ENCODE measurements around the gene PTH2R.
"Not testable (repeated sequence)": the region's sequence is repeated elsewhere in the genome, so short reads cannot be mapped to it uniquely, and the experiment has no call there.

The PTH2R gene, protein sequence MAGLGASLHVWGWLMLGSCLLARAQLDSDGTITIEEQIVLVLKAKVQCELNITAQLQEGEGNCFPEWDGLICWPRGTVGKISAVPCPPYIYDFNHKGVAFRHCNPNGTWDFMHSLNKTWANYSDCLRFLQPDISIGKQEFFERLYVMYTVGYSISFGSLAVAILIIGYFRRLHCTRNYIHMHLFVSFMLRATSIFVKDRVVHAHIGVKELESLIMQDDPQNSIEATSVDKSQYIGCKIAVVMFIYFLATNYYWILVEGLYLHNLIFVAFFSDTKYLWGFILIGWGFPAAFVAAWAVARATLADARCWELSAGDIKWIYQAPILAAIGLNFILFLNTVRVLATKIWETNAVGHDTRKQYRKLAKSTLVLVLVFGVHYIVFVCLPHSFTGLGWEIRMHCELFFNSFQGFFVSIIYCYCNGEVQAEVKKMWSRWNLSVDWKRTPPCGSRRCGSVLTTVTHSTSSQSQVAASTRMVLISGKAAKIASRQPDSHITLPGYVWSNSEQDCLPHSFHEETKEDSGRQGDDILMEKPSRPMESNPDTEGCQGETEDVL

DNA sequence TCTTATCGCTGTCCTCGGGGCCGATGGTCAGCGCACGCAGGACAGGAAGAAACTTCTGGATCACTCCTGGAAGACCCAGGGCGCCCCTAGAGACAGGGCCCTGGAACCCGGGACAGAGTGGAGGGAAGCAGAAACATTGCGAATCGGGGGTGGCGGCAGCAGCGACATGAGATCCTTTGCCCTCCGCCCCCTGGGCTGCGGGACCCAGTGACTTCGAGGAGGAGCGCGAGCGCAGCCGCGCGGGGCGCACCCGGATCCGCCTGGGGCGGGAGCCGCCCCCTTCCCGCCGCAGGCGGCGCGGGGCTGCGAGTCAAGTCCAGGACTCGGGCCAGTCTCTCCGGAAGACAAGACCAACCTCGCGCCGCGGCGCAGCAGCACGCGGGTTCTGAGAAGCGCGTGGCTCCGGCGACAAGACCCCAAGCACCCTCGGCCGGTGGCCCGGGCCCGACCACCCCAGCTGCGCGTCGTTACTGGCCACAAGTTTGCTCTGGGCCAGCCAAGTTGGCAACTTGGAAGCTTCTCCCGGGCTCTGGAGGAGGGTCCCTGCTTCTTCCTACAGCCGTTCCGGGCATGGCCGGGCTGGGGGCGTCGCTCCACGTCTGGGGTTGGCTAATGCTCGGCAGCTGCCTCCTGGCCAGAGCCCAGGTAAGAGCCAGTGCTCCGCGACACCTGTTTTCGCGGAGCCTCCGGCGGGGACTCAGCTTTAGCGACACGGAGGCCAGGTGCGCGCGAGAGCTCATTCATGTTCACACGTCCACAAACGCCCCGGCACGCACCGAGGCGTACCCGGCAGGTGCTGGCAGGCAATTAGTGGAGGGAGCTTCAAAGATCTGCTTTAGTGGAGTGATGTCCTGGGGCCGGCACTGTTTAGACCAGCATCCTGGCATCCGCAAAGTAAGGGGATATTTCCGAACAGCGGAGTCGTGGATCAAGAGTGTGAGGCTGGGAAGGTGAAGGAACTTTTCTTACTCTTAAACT lies at the start of gene PTH2R:
Gene PTH2R, plus strand, starts transcription at position 319 of the 978 bp plus-strand sequence. Its CDS starts 252 bp downstream, at position 571.
- DNase-seq (ENCODE audit: low spot score): no peak

DNA sequence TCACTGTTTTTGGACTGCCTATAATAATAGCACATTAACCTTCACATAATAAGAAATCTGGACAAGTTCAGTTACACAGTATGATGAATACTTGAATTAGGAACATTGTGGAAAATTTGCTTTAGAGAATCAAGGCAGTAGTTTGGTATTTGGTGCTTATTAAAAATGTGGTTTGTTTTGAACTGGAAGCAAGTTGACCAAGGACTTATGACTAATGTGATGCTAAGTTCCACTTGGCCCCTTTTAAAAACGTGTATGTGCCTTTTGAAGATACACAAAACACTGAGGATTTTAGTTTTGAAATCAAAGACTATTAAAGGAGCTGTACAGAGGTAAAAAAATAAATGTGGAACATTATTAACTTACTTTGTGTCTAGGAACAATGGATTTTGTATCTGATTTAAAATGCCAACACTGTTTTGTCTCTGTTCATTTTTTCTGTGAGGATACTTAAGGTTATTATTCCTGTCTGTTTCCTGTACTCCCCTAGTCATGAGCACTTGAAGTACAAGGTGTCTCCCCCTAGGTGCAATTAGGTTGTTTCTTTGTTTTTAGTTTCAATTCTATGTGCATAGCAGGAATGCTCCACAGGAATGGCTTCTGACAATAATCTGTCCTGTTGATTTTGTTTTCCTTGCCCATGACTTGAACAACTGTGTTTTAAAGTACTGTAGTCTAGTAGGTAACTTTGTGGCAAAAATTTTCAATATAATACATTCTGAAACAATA lies 49.6 kb upstream of the PTH2R start:
- no peak for DNase-seq (ENCODE audit: low spot score)

DNA sequence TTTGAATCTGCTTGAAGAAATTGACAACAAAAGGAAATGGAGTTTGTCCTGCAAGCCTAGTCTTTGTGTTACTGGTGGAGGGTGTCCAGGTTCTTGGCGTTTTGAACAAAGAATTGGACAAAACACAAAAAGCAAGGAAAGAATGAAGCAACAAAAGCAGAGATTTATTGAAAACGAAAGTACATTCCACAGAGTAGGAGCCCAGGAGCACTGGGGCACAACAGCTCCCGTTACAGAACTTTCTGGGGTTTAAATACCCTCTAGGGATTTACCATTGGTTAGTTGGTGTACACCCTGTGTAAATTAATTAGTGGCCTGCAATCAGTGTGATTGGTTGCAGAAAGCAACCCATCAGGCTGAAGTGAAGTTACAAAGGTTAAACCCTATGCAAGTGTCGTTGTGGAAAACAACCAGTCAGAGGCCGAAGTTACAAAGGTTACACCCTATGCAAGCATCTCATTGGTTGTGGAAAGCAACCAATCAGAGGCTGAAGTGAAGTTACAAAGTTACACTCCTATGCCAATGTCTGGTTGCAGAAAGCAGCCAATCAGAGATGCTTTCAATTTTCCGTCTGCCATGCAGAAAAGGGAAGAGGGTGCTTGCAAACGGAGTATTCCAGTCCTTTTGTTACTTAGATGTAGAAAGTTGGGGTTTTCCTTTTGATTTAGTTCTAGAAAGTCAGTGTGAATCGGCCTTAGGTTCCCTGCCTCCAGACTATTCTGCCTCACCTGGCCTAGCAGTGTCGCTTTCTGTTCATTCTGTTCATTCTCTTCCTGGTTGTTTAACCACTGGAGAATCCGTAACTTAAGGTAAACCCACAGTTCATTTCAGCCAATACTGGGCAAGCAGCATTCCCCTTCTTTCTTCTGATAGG lies 47.6 kb upstream of the PTH2R start:
- DNase-seq (ENCODE audit: low spot score): no peak

DNA sequence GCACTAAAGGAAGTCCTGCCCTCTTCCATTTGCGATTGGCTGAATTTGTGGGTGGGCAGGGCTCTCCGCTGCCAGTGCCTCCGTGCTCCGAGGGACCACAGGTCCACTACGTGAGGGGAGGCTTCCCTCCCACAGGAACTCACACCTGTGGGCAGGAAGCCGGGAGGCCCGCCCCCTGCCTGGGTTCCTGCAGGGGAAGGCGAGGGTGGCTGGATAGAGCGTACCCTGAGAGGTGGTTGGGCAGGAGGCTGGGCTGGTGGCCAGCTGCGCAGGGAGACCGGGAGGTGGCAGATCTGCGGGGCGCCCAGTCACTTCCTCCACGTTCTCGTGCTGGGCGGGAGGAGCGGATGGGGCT lies 47.0 kb upstream of the PTH2R start:
- no peak for DNase-seq (ENCODE audit: low spot score)

DNA sequence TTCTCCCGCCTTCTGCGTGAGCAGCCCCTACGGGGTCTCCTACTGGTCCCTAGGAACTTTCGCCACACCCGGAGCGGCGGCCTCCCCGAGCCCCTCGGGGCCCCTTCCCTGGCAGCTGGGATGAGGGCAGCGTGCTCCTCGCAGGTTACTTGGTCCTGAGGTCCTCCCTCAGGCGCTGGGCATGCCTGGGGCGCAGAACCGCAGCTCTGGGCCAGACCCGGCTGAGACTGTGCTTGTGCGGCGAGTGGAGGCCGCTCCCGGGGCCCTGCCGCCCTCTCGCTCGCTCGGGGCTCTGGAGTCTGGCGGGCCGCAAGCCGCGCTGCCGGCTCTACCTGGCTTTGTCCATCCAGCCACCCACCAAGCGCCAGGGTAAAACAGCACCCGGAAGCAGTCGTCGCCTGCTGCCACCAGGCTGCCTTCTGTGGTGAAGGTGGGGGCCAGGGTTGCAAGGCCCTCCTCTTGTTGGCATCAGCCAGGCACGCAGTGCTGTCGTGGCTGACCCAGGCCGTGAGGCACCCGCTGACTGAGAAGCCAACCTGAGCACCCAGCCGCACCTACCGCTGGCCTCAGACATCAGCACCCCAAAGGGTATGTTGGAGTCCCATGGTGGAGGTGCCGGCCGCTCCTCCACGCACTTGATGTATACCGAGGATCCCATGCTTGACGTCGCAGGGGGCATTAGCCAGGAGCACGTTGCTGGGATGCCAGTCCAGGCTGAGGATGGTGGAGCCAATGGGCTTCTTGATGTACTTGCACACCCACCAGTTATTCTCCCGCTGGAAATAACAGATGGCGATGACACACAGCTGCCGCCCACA lies 46.1 kb upstream of the PTH2R start:
- DNase-seq (ENCODE audit: low spot score): no peak

DNA sequence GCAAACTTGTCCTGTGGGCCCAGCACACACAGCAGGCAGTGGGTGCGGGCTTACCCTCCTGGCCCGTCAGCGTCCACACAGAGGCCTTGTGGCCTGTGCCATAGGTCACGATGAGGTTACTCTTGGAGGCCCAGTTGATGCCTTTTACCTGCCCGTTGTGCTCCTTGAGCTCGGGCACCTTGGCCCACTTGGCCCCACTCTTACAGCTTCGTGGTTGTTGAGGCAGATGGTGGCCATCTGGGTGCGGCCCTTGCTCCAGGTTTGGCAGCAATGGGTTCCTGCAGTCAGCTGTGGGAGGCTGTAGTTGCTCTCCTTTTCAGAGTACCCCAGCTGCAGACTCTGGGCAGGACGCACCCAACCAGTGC lies 45.5 kb upstream of the PTH2R start:
- DNase-seq (ENCODE audit: low spot score): no peak

DNA sequence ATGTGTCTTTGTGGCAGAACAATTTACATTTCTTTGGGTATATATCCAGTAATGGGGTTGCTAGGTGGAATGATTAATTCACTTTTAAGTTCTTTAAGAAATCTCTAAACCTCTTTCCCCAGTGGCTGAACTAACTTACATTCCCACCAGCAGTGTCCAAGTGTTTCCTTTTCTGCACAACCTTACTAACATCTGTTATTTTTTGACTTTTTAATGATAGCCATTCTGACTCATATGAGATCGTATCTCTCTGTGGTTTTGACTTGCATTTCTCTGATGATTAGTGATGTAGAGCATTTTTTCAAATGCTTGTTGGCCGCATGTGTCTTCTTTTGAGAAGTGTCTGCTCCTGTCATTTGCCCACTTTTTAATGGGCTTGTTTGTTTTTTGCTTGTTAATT lies 43.1 kb upstream of the PTH2R start:
- peak; percentile 44 for DNase-seq (ENCODE audit: low spot score)

DNA sequence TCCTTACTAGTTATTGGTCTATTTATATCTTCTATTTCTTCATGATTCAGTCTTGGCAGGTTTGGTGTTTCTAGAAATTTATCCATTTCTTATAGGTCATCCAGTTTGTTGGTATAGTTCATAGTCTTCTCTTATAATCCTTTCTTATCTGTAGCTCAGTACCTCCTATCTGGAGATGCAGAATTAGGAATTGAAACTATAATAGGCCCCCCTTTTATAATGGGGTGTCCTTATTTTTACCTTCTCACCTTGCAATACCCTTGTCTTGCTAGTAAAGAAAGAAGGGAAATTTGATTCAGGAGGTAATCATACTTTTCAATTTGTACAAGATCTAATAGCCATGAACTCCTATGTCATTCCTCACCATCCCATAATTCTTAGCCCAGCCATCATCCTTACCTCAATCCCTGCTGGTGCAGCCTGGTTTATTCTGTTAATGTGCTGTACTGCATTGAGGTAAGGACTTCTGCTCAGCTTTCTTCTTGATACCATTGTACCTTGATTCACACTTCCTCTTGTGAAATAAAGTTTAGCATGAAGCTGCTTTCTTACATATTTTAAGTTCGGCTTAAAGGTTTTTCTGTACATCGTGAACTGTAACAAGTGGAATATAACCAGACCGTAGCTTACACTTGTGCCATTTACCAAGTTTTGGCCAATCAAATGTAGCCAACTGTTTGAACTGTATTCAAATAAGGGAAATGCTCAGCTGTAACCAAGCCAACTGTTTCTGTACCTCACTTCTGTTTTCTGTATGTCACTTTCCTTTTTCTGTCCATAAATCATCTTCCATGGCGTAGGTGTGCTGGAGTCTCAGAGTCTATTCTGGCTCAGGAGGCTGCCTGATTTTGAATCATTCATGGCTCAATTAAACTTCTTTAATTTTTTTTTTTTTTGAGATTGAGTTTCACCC lies 40.1 kb upstream of the PTH2R start:
- DNase-seq (ENCODE audit: low spot score): no peak

DNA sequence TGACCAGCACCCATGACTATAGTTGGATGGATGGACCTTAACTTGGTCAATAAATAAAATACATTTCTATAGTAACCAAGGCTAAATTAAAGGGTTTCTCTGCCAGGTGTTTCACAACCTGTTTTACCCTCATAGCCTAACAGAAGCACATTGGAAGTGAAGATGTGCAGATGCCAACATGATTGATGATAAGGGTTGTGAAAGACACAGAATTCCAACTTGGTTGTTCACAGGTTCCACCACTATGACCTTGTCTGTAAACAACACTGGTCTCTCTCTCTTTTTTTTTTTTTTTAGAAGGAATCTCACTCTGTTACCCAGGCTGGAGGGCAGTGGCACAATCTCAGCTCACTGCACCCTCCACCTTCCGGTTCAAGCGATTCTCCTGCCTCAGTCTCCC lies 37.5 kb upstream of the PTH2R start:
- no peak for DNase-seq (ENCODE audit: low spot score)

DNA sequence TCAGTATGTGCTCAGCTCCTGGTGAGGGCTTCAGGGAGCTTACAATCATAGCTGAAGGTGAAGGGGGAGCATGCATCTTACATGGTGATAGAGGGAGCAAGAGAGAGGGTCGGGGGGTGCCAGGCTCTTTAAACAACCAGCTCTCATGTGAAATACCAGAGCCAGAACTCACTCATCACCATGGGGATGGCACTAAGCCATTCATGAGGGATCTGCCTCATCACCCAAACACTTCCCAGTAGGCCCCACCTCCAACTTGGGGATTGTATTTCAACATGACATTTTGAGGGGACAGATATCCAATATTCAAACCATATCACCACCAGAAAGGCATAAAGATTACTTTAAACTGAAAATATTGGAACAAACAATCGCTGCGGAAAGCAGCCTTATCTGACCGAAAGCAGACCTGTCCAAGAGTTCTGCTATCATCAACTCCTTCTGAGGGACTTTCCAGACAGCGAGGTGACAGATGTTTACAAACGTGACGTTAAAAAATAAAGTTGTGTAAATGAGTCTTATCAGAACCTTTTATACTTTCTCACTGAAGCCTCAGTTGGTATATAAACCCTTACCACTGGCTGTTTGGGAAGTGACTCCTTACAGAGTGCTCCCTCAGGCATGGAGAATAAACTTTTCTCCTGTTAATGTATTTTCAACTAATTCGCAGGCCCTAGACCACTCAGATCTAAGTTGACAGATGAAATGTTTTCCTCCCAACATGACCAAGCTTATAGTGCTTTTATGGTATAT lies 35.5 kb upstream of the PTH2R start:
- no peak for DNase-seq (ENCODE audit: low spot score)

DNA sequence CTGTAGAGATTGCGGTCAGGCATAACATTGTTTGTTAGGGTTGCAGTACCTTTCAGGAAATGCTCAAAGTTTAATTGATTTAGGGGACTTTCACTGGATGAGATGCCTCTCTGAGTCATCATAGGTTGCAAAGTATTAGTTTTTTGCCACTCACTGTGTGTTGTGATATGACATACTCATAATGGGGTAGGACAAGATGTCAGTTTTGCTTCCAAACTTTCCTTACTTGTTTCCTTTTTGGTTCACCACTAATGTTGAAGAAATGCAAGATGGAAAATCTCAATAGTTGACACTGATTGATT lies 35.0 kb upstream of the PTH2R start:
- no peak for DNase-seq (ENCODE audit: low spot score)

DNA sequence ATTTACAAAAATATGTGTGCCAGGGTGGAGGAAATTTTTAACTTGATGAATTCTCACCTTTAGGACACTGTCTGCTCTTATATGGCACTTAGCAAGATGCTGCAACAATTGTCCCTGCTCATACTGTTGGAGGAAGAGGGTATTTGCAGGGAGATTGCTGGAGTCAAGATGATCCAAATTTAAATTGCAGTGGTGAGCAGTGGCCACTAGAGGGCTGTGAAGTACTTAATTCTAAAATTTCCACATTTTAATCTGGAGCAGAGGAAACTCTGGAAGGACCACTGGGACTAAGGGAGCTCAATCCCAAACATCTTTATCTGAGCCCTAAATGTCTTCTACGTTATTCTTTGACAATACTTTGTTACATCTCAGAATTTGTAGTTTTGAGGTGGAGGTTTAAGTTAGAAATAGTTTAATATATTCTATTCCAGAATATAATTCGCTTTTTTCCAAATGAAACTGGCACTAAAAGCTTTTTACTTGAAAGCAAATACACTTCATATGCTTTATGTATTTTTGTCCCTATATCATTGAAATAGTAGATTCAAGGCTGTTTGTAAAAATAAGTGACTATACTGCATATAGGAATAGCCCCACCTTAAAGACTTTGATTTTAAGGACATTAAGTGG lies 33.0 kb upstream of the PTH2R start:
- peak; percentile 36 for DNase-seq (ENCODE audit: low spot score)

DNA sequence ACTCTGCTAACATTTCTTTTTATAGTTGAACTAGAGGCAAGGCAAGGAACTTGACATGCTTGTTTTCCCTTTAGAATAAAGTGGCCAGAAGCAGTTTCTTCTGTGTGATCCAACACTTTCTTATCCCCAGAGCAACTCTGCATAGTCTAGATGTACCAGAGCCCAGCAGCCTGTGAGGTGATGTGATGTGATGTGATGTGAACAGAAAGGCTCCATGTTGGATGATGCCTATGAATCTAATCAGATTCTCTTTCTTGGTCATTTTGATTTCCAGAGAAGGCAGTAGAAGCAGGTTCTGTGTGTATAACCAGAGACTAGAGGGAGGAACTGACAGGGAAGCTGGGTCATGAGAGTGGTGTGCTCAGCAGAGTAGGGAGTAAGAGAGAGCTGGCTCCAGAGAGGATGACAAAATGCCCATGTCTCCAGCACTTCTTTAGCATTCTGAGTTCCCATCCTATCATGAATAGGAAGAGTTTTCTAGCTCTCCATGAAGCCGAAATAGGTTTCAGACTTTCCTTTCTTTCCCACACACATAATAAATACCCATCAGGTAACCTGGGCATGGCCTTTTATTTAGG lies 31.0 kb upstream of the PTH2R start:
- no peak for DNase-seq (ENCODE audit: low spot score)

DNA sequence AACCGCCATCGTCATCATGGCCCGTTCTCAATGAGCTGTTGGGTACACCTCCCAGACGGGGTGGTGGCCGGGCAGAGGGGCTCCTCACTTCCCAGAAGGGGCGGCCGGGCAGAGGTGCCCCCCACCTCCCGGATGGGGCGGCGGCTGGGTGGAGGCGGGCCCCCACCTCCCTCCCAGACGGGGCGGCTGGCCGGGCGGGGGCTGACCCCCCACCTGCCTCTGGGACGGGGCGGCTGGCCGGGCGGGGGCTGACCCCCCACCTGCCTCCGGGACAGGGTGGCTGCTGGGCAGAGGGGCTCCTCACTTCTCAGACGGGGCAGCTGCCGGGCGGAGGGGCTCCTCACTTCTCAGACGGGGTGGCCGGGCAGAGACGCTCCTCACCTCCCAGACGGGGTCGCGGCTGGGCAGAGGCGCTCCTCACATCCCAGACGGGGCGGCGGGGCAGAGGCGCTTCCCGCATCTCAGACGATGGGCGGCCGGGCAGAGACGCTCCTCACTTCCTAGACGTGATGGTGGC lies 29.2 kb upstream of the PTH2R start:
- not testable (repeated sequence) for DNase-seq (ENCODE audit: low spot score)

DNA sequence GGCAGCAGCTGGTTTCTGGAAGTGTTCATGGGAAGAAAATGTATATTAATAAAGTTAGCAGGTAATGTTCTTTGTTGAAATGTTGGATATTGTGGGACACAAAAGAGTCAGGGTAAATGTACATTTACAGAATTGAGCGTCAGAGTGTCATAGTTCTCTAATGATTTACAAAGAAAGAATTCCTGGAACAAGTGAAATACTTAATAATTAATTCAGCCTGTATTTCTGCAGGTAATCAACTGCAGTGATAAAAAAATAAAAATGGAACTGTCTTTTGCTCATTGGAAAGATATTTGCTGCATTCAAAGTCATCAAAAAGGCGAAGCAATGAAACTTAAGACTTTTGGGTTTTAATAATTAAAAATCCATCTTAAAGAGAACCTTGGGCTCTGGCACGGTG lies 27.4 kb upstream of the PTH2R start:
- DNase-seq (ENCODE audit: low spot score): no peak

DNA sequence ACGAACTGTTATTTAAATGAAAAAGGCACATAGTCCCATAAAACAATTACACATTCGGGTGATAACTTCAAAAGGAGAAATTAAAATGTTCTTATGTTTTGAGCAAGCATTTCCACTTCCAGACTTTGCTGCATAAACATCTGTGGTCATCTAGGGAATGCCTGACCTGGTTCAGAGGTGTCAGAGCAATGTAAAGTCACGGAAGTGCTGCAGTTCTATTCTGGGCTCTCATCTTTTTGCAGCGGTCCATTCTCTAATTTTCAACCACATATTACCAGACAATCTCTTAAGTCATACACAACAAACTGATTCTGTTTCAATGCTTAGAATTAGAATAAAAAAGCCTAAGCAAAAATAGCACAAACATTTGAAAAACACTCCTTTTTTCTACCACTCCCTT lies 22.0 kb upstream of the PTH2R start:
- no peak for DNase-seq (ENCODE audit: low spot score)

DNA sequence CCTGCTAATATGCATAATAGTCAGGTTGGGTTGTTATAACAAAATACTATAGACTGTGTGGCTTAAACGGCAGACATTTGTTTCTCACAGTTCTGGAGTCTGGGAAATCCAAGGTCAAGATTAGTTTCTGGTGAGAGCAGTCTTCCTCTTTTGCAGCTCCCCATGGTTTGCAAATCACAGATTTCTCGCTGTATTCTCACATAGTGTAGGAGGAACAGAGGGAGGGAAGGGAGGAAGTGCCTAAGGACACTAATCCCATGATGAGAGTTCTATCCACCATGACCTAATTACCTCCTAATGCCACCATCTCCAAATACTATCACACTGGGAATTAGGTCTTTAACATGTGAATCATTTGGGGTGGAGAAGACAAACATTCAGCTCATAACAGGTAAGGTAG lies 20.1 kb upstream of the PTH2R start:
- DNase-seq (ENCODE audit: low spot score): no peak

DNA sequence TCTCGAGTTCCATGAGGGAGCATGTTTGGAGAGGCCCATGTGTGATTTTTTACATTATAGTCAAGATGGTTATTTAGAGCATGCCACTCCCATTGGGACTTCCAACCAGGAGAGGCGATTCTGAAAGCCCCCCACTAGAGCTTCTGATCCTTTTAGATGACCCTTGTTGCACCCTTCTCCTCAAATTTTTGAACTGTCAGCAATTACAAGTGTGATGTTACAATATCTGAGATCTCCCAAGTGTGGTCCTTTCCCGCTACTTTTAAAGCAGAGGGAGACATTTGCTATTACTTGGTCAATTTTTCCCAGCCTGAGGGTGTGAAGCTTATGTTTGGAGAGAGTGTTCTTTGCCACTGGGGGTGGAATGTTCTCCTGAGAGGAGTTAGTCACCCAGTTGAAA lies 16.7 kb upstream of the PTH2R start:
- no peak for DNase-seq (ENCODE audit: low spot score)

Data from activated CD4-positive, alpha-beta T cell treated with anti-CD3 and anti-CD28 coated beads, Interleukin-2, Interleukin-4, amounts not matched to agents 100 ng/mL and 50 ng/mL, durations not matched to agents 16 hours and 8 hours (primary cell).